HG03039 (cell line): ENCODE results near the gene NSF.
"Not testable (repeated sequence)": the region's sequence is repeated elsewhere in the genome, so short reads cannot be mapped to it uniquely, and the experiment has no call there.

Source experiments
- ATAC-seq: cut with Tn5 transposase; IDR thresholded peaks from one replicate; pipeline ENCODE4 v1.9.1; 2021; ENCODE audit warnings: mild to moderate bottlenecking, moderate library complexity; ENCODE audit not compliant: unreplicated experiment

Gene NSF

GRCh38 chr17:46590157-46591146 is at the start of gene NSF:
Gene NSF, plus strand, starts transcription at chr17:46590669. Its CDS starts 107 bp downstream, at chr17:46590776.
- peak; percentile 79 for ATAC-seq

GRCh38 chr17:46548607-46549006 is 41.9 kb upstream of the NSF start:
- not testable (repeated sequence) for ATAC-seq

- ATAC-seq, result not testable (repeated sequence)
Measured at GRCh38 chr17:46559155-46559554, 31.3 kb upstream of the NSF start.

- ATAC-seq, result not testable (repeated sequence)
Measured at GRCh38 chr17:46560048-46560447, 30.4 kb upstream of the NSF start.

GRCh38 chr17:46566284-46566683 is 24.2 kb upstream of the NSF start:
- ATAC-seq, result not testable (repeated sequence)

- ATAC-seq, result not testable (repeated sequence)
Measured at GRCh38 chr17:46566980-46567379, 23.5 kb upstream of the NSF start.

- not testable (repeated sequence) for ATAC-seq
Measured at GRCh38 chr17:46571796-46572195, 18.7 kb upstream of the NSF start.

- ATAC-seq, result peak; percentile 80
Measured at GRCh38 chr17:46579083-46580075, 11.1 kb upstream of the NSF start, which contains the start of gene ARL17A. Gene ARL17A, minus strand, starts transcription at chr17:46579691. Its CDS starts 3,369 bp downstream, at chr17:46576322.

- ATAC-seq, result not testable (repeated sequence)
Measured at GRCh38 chr17:46580082-46580481, 10.4 kb upstream of the NSF start.

GRCh38 chr17:46585444-46585843 is 5.0 kb upstream of the NSF start:
- not testable (repeated sequence) for ATAC-seq

- not testable (repeated sequence) for ATAC-seq
Measured at GRCh38 chr17:46591332-46591731, 863 bp downstream of the NSF start.

- not testable (repeated sequence) for ATAC-seq
Measured at GRCh38 chr17:46598344-46598931, 8.0 kb downstream of the NSF start.

GRCh38 chr17:46600767-46601166 is 10.3 kb downstream of the NSF start:
- not testable (repeated sequence) for ATAC-seq

- peak; percentile 67 for ATAC-seq
Measured at GRCh38 chr17:46603125-46603524, 12.7 kb downstream of the NSF start.

GRCh38 chr17:46611304-46611703 is 20.8 kb downstream of the NSF start:
- ATAC-seq, result not testable (repeated sequence)

- ATAC-seq, result not testable (repeated sequence)
Measured at GRCh38 chr17:46613876-46614275, 23.4 kb downstream of the NSF start.

- not testable (repeated sequence) for ATAC-seq
Measured at GRCh38 chr17:46617121-46617520, 26.7 kb downstream of the NSF start.

- not testable (repeated sequence) for ATAC-seq
Measured at GRCh38 chr17:46618975-46619374, 28.5 kb downstream of the NSF start.

- ATAC-seq, result not testable (repeated sequence)
Measured at GRCh38 chr17:46623790-46624189, 33.3 kb downstream of the NSF start.

GRCh38 chr17:46624726-46625125 is 34.3 kb downstream of the NSF start:
- ATAC-seq, result not testable (repeated sequence)
